ENCODE measurements around the gene PRRG2. TPM values are rescaled to one million over a fixed set of nuclear protein-coding genes. Genes with fewer than 3 reads are reported as not detected.

Gene PRRG2
- total and polyA plus RNA-seq, 12 donors: 0.34 to 2.4 (median 0.72) TPM

DNA sequence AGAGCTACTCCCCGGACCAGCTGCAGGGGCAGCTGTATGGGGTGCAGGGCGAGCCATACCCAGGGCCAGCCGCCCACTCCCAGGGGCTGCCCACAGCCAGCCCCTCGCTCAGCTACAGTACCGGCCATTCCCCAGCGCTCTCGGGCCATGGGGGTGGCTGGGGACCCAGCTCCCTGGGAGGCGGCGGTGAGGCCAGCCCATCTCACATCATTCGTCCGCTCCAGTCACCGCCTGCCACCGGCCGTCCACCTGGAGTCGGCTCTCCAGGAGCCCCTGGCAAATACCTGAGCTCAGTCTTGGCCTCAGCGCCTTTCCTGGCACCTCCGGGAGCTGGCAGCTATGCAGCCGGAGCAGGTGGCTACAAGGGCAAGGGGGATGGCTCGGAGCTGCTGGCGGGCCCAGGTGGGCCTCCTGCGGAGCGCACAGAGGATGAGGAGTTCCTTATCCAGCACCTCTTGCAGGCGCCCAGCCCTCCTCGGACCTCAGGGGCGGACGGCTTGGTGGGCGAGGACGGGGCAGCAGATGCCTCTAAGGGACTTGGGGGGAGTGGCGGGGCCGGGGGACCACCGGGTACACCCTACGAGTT lies 14.8 kb downstream of the PRRG2 start:
- H3K27ac ChIP-seq: no peak overlapping the region
- peaks cover 7 to 76% (median 37%) of the 10 kb centered on the region in 9 donors for H3K36me3 ChIP-seq

DNA sequence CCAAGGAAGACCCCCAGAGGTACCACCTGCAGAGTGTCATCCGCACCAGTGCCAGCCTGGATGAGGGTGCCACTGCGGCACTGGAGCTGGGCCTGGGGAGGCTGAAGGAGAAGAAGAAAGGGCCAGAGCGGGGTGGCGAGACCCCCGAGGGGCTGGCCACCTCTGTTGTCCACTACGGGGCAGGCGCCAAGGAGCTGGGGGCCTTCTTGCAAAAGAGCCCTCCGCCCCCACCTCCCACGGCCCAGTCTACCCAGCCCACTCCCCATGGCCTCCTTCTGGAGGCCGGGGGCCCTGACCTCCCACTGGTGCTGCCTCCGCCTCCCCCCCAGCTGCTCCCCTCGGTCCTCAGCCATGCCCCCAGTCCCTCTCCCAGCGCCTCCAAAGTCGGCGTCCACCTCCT lies 15.3 kb downstream of the PRRG2 start:
- Histone ChIP-seq H3K4me3 (no peak overlapping the region), H3K36me3 (peaks cover 7 to 80% (median 37%) of the 10 kb centered on the region in 9 donors), H3K27ac (no peak overlapping the region), H3K27me3 (no peaks in the 10 kb centered on the region), H3K4me1 (peaks cover 6 to 25% (median 21%) of the 10 kb centered on the region in 9 donors), H3K9me3 (no peaks in the 10 kb centered on the region)
- WGBS, 2 donors: 94 to 96% methylated on average over 15 of the region's 15 CpGs
- DNase-seq: no peak
- ATAC-seq: no peak
- TF ChIP-seq, protein P1, sequence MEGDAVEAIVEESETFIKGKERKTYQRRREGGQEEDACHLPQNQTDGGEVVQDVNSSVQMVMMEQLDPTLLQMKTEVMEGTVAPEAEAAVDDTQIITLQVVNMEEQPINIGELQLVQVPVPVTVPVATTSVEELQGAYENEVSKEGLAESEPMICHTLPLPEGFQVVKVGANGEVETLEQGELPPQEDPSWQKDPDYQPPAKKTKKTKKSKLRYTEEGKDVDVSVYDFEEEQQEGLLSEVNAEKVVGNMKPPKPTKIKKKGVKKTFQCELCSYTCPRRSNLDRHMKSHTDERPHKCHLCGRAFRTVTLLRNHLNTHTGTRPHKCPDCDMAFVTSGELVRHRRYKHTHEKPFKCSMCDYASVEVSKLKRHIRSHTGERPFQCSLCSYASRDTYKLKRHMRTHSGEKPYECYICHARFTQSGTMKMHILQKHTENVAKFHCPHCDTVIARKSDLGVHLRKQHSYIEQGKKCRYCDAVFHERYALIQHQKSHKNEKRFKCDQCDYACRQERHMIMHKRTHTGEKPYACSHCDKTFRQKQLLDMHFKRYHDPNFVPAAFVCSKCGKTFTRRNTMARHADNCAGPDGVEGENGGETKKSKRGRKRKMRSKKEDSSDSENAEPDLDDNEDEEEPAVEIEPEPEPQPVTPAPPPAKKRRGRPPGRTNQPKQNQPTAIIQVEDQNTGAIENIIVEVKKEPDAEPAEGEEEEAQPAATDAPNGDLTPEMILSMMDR (IDR thresholded peaks at IDR 0.05): no peak
- intact Hi-C loops (cut with DNase I): loop anchor here in 1 of 10 donors (10.0 kb wide), 1 partner anchor 78 kb away; the partner anchor contains the start of gene PRMT1

More for the DNA sequence above, 14.8 kb downstream of the PRRG2 start:
- no peaks in the 10 kb centered on the region for H3K9me3 ChIP-seq
- ATAC-seq (no peak), DNase-seq (no peak)
- intact Hi-C loops (cut with DNase I): loop anchor here in 1 of 10 donors (10.0 kb wide), 1 partner anchor 79 kb away; the partner anchor contains the start of gene PRMT1
- 95% methylated on average over 30 to 32 of the region's 32 CpGs for WGBS, 2 donors
- TF ChIP-seq, protein P1 (IDR thresholded peaks at IDR 0.05): no peak
- no peak overlapping the region for H3K4me3 ChIP-seq
- H3K27me3 ChIP-seq: no peaks in the 10 kb centered on the region
- H3K4me1 ChIP-seq: peaks cover 6 to 25% (median 21%) of the 10 kb centered on the region in 9 donors

DNA sequence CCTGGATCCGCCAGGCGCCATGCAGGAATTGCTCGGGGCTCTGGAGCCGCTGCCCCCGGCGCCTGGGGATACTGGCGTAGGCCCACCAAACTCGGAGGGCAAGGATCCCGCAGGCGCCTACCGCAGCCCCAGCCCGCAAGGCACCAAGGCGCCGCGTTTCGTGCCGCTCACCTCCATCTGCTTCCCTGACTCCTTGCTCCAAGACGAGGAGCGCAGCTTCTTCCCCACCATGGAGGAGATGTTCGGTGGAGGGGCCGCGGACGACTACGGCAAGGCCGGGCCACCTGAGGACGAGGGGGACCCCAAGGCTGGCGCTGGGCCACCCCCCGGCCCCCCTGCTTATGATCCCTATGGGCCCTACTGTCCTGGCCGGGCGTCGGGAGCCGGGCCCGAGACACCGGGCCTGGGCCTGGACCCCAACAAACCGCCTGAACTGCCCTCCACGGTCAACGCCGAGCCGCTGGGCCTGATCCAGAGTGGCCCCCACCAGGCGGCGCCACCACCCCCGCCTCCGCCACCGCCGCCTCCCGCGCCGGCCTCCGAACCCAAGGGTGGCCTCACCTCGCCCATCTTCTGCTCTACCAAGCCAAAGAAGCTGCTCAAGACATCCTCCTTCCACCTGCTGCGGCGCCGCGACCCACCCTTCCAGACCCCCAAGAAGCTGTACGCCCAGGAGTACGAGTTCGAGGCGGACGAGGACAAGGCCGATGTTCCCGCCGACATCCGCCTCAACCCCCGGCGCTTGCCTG lies 16.0 kb downstream of the PRRG2 start:
- DNase-seq (no peak), ATAC-seq (no peak)
- no peak overlapping the region for H3K27ac ChIP-seq
- H3K9me3 ChIP-seq: no peaks in the 10 kb centered on the region
- peaks cover 6 to 24% (median 18%) of the 10 kb centered on the region in 9 donors for H3K4me1 ChIP-seq
- H3K27me3 ChIP-seq: no peaks in the 10 kb centered on the region
- peaks cover 7 to 86% (median 44%) of the 10 kb centered on the region in 9 donors for H3K36me3 ChIP-seq
- TF ChIP-seq, protein P1 (IDR thresholded peaks at IDR 0.05): no peak
- intact Hi-C loops (cut with DNase I): loop anchor here in 1 of 10 donors (10.0 kb wide), 1 partner anchor 78 kb away; the partner anchor contains the start of gene PRMT1
- H3K4me3 ChIP-seq: no peak overlapping the region
- 97 to 98% methylated on average over 63 to 65 of the region's 65 CpGs for WGBS, 2 donors

DNA sequence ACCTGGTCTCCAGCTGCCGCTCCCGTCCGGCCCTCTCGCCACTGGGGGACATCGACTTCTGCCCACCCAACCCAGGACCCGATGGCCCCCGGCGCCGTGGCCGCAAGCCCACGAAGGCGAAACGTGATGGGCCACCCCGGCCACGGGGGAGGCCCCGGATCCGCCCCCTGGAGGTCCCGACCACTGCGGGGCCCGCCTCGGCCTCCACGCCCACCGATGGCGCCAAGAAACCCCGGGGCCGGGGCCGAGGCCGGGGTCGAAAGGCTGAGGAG lies 16.5 kb downstream of the PRRG2 start:
- Histone ChIP-seq H3K4me3 (no peak overlapping the region), H3K36me3 (peaks cover 7 to 92% (median 48%) of the 10 kb centered on the region in 9 donors), H3K27me3 (no peaks in the 10 kb centered on the region), H3K27ac (no peak overlapping the region), H3K9me3 (no peaks in the 10 kb centered on the region), H3K4me1 (peaks cover 5 to 19% (median 13%) of the 10 kb centered on the region in 9 donors)
- TF ChIP-seq, protein P1 (IDR thresholded peaks at IDR 0.05): no peak
- no peak for ATAC-seq
- WGBS, 2 donors: 97% methylated on average over 29 of the region's 29 CpGs
- intact Hi-C loops (cut with DNase I): loop anchor here in 1 of 10 donors (10.0 kb wide), 1 partner anchor 77 kb away; the partner anchor contains the start of gene PRMT1
- DNase-seq: no peak

Measured in heart right ventricle (tissue), 16 donors.